IMR-90 (cell line): ENCODE results near the gene PPFIA2.

ENCODE experiments used
- BHLHE40 ChIP-seq: fragments of 150-350 bp; IDR thresholded peaks from 2 replicates; pipeline ENCODE4 v1.6.1; 2016; ENCODE audit warnings: mild to moderate bottlenecking, low read depth, low read length
- CEBPB ChIP-seq: IDR thresholded peaks from 2 replicates; pipeline ENCODE4 v1.6.1; 2012; ENCODE audit warnings: low read depth, low read length, improper control_type of control experiment
- CHD1 ChIP-seq: IDR thresholded peaks from 2 replicates; pipeline ENCODE4 v1.6.1; 2012; ENCODE audit warnings: low read depth, low read length, improper control_type of control experiment
- CTCF ChIP-seq: conservative IDR thresholded peaks from 2 replicates; pipeline ENCODE4 v1.5.1; 2012; ENCODE audit warnings: mild to moderate bottlenecking, low read depth, low read length, improper control_type of control experiment
- FOS ChIP-seq: fragments of 150-350 bp; IDR thresholded peaks from 2 replicates; pipeline ENCODE4 v1.6.1; 2016; ENCODE audit warnings: low read depth, low read length
- MAFK ChIP-seq: IDR thresholded peaks from 2 replicates; pipeline ENCODE4 v1.6.1; 2012; ENCODE audit warnings: low read depth, low read length, improper control_type of control experiment
- MAZ ChIP-seq: IDR thresholded peaks from 2 replicates; pipeline ENCODE4 v1.6.1; 2012; ENCODE audit warnings: low read depth, mild to moderate bottlenecking, low read length, improper control_type of control experiment, moderate library complexity, borderline replicate concordance
- MXI1 ChIP-seq: IDR thresholded peaks from 2 replicates; pipeline ENCODE4 v1.6.1; 2012; ENCODE audit warnings: low read depth, mild to moderate bottlenecking, low read length, moderate library complexity, borderline replicate concordance
- NFE2L2 ChIP-seq: fragments of 150-350 bp; IDR thresholded peaks from 2 replicates; pipeline ENCODE4 v1.6.1; 2016; ENCODE audit warnings: low read depth, mild to moderate bottlenecking, low read length
- POLR2A ChIP-seq: IDR thresholded peaks from 2 replicates; pipeline ENCODE4 v1.6.1; 2012; ENCODE audit warnings: mild to moderate bottlenecking, low read depth, low read length
- RAD21 ChIP-seq: IDR thresholded peaks from 2 replicates; pipeline ENCODE4 v1.6.1; 2012; ENCODE audit warnings: low read length, improper control_type of control experiment
- RCOR1 ChIP-seq: IDR thresholded peaks from 2 replicates; pipeline ENCODE4 v1.6.1; 2012; ENCODE audit warnings: mild to moderate bottlenecking, low read length, improper control_type of control experiment; ENCODE audit not compliant: insufficient replicate concordance
- RFX5 ChIP-seq: IDR thresholded peaks from 2 replicates; pipeline ENCODE4 v1.8.0; 2012; ENCODE audit warnings: low read depth, mild to moderate bottlenecking, low read length, moderate library complexity
- USF2 ChIP-seq: fragments of 150-350 bp; IDR thresholded peaks from 2 replicates; pipeline ENCODE4 v1.6.1; 2017; ENCODE audit warnings: mild to moderate bottlenecking, antibody characterized with exemption, low read length, low read depth

GRCh38 chr12:81416571-81416970 is 342.6 kb downstream of the PPFIA2 start:
- TF ChIP-seq MAFK (no peak), CTCF (no peak), RFX5 (no peak), POLR2A (no peak), RCOR1 (no peak), CEBPB (no peak), MXI1 (no peak), MAZ (no peak), RAD21 (no peak), CHD1 (no peak), USF2 (no peak), BHLHE40 (no peak), FOS (no peak), NFE2L2 (no peak)
